ENCODE data around the gene C17orf58. TPM values are rescaled to one million over a fixed set of nuclear protein-coding genes. Genes with fewer than 3 reads are reported as not detected.
"Not testable (repeated sequence)": the region's sequence is repeated elsewhere in the genome, so short reads cannot be mapped to it uniquely, and the experiment has no call there.

C17orf58 gene
- total RNA-seq: 10 to 100 TPM in 1 of 3 donors, 1 to 10 TPM in 2; 6.4 to 11.1 (median 8.4) TPM
- long read RNA-seq, donor 1, transcript C17orf58-202 (3 exons, 1,082 nt): major isoform, 5 of 15 reads
- long read RNA-seq, donor 1, partial matches to known transcripts: 5 of 15 reads
- long read RNA-seq, donor 1, other reads (novel, unspliced or antisense): 1 of 15 reads
- long read RNA-seq, donor 2, transcript C17orf58-202 (3 exons, 1,082 nt): minor isoform, 5 of 19 reads
- long read RNA-seq, donor 2, transcript C17orf58-203 (2 exons, 1,654 nt): major isoform, 8 of 19 reads
- long read RNA-seq, donor 2, partial matches to known transcripts: 3 of 19 reads
- long read RNA-seq, donor 2, other reads (novel, unspliced or antisense): 2 of 19 reads

DNA sequence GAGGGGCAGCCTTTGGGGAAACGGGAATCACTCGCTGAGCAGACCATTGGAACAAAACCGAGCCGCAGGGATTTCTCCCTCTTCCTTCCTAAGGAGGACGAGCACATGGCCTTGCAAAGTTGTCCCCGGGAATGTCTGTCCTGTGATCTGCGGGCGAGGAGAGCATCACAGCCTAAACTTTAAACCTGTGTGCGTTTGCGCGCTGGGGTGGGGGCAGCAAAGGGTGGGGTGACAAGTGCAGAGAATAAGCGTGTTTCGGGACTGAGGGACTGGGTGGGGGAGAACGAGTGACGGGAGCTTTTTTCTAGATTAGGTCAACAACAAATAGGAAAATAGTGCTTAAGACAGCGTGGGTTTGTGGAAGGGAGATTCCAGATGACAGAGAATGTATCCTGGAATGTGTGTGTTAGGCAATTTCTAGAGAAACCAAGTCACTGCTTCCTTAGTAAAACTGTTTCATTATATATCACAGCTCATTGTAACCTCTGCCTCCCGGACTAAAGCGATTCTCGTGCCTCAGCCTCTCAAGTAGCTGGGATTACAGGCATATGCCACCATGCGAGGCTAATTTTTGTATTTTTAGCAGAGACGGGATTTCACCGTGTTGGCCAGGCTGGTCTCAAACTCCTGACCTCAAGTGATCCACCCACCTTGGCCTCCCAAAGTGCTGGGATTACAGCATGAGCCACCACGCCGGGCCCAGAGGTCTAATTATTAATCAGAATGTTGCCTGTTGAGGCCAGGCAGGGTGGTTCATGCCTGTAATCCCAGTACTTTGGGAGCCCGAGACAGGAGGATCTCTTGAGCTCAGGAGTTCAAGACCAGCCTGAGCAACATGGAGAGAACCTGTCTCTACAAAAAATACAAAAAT is at the start of gene C17orf58:
C17orf58 (minus strand) TSS at position 169 of the 871 bp plus-strand sequence. CDS start 271 bp downstream, outside the sequence.
- H3K36me3 ChIP-seq (ENCODE audit: low read depth); H3K9me3 ChIP-seq; intact Hi-C loops (cut with DNase I, micrococcal nuclease); DNase-seq; H3K4me3 ChIP-seq; ATAC-seq: not testable (repeated sequence)
- peaks cover 20% of the 10 kb centered on the region for H3K4me1 ChIP-seq (ENCODE audit: low read depth)

DNA sequence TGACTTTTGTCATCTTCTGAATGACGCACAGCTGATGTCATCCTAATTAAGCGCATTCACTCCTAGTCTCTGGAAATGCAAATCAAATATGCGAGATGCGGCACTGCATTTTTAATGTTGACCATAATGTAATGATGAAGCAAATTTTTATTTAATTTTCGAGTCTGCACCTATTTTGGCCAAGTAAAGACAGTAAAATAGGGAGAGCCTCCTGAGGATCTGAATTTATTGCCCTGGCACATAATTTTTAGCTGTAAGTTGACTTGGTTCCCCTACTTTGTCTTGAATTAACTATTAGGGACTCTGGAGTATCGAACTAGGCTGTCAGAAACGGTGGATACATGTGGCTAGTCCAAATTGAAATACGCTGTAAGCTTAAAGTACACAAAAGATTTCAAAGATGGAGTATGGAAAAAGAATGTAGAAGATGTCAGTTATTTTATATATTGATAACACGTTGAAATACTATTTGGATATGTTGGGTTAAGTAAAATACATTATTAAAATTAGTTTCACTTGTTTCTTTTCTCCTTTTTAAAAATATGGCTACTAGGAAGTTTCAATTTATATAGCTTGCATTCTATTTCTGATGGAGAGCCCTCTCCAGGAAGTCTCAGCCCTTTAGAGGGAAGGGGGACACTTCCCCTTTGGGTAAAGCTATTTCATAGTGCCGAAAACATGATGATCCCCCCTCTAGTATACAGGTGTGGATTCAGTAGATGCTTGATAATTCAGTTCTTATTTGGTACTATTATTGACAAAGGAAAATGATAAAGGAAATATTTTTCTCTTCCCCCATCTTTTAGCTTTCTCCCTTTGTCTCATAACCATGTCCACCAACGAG is 40.3 kb upstream of the C17orf58 start:
- Histone ChIP-seq H3K4me3 (peak overlapping the region; percentile 89), H3K4me1 (ENCODE audit: low read depth) (peaks cover 10% of the 10 kb centered on the region), H3K36me3 (ENCODE audit: low read depth) (no peaks in the 10 kb centered on the region), H3K9me3 (no peaks in the 10 kb centered on the region)
- ATAC-seq (no peak), DNase-seq (no peak)
- intact Hi-C loops (cut with DNase I, micrococcal nuclease): no loop called here
- TF ChIP-seq, protein P1, sequence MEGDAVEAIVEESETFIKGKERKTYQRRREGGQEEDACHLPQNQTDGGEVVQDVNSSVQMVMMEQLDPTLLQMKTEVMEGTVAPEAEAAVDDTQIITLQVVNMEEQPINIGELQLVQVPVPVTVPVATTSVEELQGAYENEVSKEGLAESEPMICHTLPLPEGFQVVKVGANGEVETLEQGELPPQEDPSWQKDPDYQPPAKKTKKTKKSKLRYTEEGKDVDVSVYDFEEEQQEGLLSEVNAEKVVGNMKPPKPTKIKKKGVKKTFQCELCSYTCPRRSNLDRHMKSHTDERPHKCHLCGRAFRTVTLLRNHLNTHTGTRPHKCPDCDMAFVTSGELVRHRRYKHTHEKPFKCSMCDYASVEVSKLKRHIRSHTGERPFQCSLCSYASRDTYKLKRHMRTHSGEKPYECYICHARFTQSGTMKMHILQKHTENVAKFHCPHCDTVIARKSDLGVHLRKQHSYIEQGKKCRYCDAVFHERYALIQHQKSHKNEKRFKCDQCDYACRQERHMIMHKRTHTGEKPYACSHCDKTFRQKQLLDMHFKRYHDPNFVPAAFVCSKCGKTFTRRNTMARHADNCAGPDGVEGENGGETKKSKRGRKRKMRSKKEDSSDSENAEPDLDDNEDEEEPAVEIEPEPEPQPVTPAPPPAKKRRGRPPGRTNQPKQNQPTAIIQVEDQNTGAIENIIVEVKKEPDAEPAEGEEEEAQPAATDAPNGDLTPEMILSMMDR (IDR thresholded peaks at IDR 0.05): no peak

DNA sequence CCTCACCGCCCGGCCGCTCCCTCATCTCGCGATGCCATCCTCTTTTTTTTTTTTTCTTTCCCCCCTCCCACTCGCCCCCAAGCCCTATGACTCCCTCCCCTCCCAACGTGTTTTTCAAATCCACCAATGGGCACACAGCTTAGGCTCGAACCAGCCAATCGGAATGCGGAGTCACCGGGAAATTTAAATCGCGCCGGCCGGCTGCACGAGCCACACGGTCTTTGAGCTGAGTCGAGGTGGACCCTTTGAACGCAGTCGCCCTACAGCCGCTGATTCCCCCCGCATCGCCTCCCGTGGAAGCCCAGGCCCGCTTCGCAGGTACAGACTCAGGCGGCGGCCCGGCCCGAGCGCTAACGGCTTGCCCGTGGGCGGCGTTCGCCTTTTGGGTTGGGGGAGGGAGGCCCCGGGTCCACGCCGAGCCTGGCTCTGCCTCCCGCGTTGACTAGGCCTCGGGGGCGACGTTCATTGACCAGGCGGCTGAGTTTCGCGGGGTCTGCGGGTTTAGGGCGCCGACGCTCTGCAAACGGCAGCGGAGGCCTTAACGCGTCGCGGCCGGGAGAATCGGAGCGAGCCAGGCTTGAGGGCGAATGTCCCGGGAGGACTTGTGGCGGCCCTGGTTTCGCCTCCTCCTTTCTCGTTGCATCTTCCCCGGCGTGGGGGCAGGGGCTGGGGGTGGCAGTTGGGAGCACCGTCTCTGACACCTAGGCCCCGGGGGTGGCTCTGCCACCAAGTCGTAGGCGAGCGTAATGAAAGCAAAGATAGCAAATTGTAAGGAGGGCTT is 39.4 kb upstream of the C17orf58 start, which contains the start of gene KPNA2:
KPNA2 (plus strand) TSS at position 213 of the 781 bp plus-strand sequence. CDS start 1,398 bp downstream, outside the sequence.
- Histone ChIP-seq H3K4me1 (ENCODE audit: low read depth) (peaks cover 10% of the 10 kb centered on the region), H3K36me3 (ENCODE audit: low read depth) (no peaks in the 10 kb centered on the region), H3K4me3 (peak within 1 kb of the TSS; percentile 89), H3K9me3 (no peaks in the 10 kb centered on the region)
- peak; percentile 92 to 95 (median 94) for DNase-seq
- intact Hi-C loops (cut with DNase I, micrococcal nuclease): no loop called here
- ATAC-seq: peak; percentile 97
- TF ChIP-seq, protein P1 (IDR thresholded peaks at IDR 0.05): no peak

DNA sequence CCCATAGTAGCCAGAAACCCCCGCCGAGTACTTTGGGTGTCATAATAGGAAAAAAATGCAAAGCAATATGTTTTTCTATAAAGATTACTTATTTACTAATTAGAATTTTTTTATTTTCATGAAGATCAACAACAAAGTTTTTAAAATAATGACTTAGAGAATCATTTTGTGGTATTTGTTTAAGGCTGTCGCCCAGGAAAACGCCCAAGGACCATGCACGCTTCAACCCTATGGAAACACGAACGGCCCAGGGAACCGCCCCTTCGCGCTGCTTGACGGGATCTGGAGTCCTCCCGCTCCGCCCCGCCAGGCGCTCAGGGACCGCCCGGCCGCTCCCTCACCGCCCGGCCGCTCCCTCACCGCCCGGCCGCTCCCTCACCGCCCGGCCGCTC is 38.9 kb upstream of the C17orf58 start:
- no peaks in the 10 kb centered on the region for H3K9me3 ChIP-seq
- DNase-seq (peak; percentile 94 to 96 (median 95)), ATAC-seq (peak; percentile 92)
- TF ChIP-seq, protein P1 (IDR thresholded peaks at IDR 0.05): no peak
- peaks cover 10% of the 10 kb centered on the region for H3K4me1 ChIP-seq (ENCODE audit: low read depth)
- intact Hi-C loops (cut with DNase I, micrococcal nuclease): no loop called here
- H3K4me3 ChIP-seq: no peak overlapping the region
- no peaks in the 10 kb centered on the region for H3K36me3 ChIP-seq (ENCODE audit: low read depth)

DNA sequence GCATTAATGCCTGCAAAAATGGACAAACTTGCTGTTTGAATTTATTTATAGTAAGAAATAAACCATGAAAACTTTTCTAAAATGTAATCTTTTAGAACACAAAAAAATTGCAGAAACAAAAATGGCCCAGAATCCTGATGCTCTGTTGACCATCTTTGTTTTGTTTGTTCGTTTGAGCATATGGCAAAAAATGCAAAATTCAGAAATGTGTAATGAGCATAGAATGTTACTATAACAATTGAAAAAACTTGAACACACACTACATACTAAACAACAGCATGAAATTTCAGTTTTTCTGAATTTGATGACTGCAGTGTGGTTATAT is 38.1 kb upstream of the C17orf58 start:
- DNase-seq: no peak
- ATAC-seq: no peak
- TF ChIP-seq, protein P1 (IDR thresholded peaks at IDR 0.05): no peak
- intact Hi-C loops (cut with DNase I, micrococcal nuclease): no loop called here
- Histone ChIP-seq H3K9me3 (no peaks in the 10 kb centered on the region), H3K4me1 (ENCODE audit: low read depth) (peaks cover 10% of the 10 kb centered on the region), H3K4me3 (no peak overlapping the region), H3K36me3 (ENCODE audit: low read depth) (no peaks in the 10 kb centered on the region)

Measured in mucosa of descending colon (tissue), 3 donors.